ENCODE results near the gene MYH9.
A peak's percentile ranks its signal among the peaks of the same experiment; 100 is the strongest.
"Not testable (repeated sequence)": the region's sequence is repeated elsewhere in the genome, so short reads cannot be mapped to it uniquely, and the experiment has no call there.

MYH9 gene

GRCh38 chr22:36306227-36306626 is 81.5 kb downstream of the MYH9 start:
- no peak for DNase-seq

- no peak for DNase-seq
These were observed 82.0 kb downstream of the MYH9 start for GRCh38 chr22:36305813-36306212.

GRCh38 chr22:36304429-36304828 is 83.3 kb downstream of the MYH9 start:
- DNase-seq: no peak

- no peak for DNase-seq
These were observed 83.9 kb downstream of the MYH9 start for GRCh38 chr22:36303874-36304273.

GRCh38 chr22:36303115-36303467 is 84.7 kb downstream of the MYH9 start:
- DNase-seq: no peak

- DNase-seq: no peak
These were observed 85.2 kb downstream of the MYH9 start for GRCh38 chr22:36302439-36303114.

- DNase-seq: no peak
These were observed 85.9 kb downstream of the MYH9 start for GRCh38 chr22:36301851-36302250.

GRCh38 chr22:36301384-36301828 is 86.4 kb downstream of the MYH9 start:
- peak; percentile 4 for DNase-seq

GRCh38 chr22:36300396-36301212 is 87.2 kb downstream of the MYH9 start:
- DNase-seq: no peak

GRCh38 chr22:36299911-36300310 is 87.9 kb downstream of the MYH9 start:
- no peak for DNase-seq

GRCh38 chr22:36299295-36299694 is 88.5 kb downstream of the MYH9 start:
- DNase-seq: no peak

GRCh38 chr22:36298601-36299000 is 89.2 kb downstream of the MYH9 start:
- DNase-seq: no peak

GRCh38 chr22:36298118-36298517 is 89.6 kb downstream of the MYH9 start:
- no peak for DNase-seq

GRCh38 chr22:36297568-36297967 is 90.2 kb downstream of the MYH9 start:
- no peak for DNase-seq

- no peak for DNase-seq
These were observed 91.1 kb downstream of the MYH9 start for GRCh38 chr22:36296690-36297089.

GRCh38 chr22:36295247-36295646 is 92.5 kb downstream of the MYH9 start:
- no peak for DNase-seq

GRCh38 chr22:36294801-36295200 is 93.0 kb downstream of the MYH9 start:
- DNase-seq: no peak

- DNase-seq: no peak
These were observed 93.5 kb downstream of the MYH9 start for GRCh38 chr22:36294293-36294620.

GRCh38 chr22:36293606-36294292 is 94.0 kb downstream of the MYH9 start:
- no peak for DNase-seq

GRCh38 chr22:36292823-36293530 is 94.8 kb downstream of the MYH9 start:
- DNase-seq: no peak

- no peak for DNase-seq
These were observed 95.7 kb downstream of the MYH9 start for GRCh38 chr22:36291831-36292740.

- DNase-seq: not testable (repeated sequence)
These were observed 97.2 kb downstream of the MYH9 start for GRCh38 chr22:36290391-36291075.
